ENCODE results near the gene TUT4. TPM values are rescaled to one million over a fixed set of nuclear protein-coding genes. Genes with fewer than 3 reads are reported as not detected.

Gene TUT4
- total and polyA plus RNA-seq, 2 donors (not counting 1 experiment from before 2014, with no cell fraction given), result 29.3 to 37.5 TPM

GRCh38 chr1:52571783-52572182 is 18.9 kb upstream of the TUT4 start:
- Histone ChIP-seq H3K4me3 (replicated peaks in 1 of 4; ENCODE audit: control extremely low read depth in 1 of 4, insufficient read depth in 1 of 4, low read depth in 3 of 4, low read length in 4 of 4) (no peak overlapping the region), H3K9ac (ENCODE audit: insufficient read depth, low read length) (no peak overlapping the region), H3K79me2 (ENCODE audit: control insufficient read depth, insufficient read depth, low read length) (no peaks in the 10 kb centered on the region), H3K36me3 (ENCODE audit: control insufficient read depth, insufficient read depth, low read length) (no peaks in the 10 kb centered on the region), H3K27me3 (ENCODE audit: control insufficient read depth, insufficient read depth, low read length) (peaks cover 7% of the 10 kb centered on the region), H3K4me2 (ENCODE audit: extremely low read depth, insufficient read depth, low read length) (peak overlapping the region; percentile 15), H3K4me1 (ENCODE audit: control insufficient read depth, extremely low read depth, insufficient read depth, low read length) (peaks cover 3% of the 10 kb centered on the region), H3K27ac (ENCODE audit: insufficient read depth, low read length) (no peak overlapping the region), H2AFZ (ENCODE audit: low read length) (no peak overlapping the region), H4K20me1 (ENCODE audit: control insufficient read depth, extremely low read depth, insufficient read depth, low read length) (no peaks in the 10 kb centered on the region), H3K9me3 (ENCODE audit: control insufficient read depth, insufficient read depth, low read depth, low read length) (no peaks in the 10 kb centered on the region)
- TF ChIP-seq EZH2 (IDR thresholded peaks at IDR 0.05; ENCODE audit: low read length, missing control alignments) (no peak), CTCF (conservative IDR thresholded peaks at IDR 0.05 in 1 of 2, IDR thresholded peaks at IDR 0.05 in 1 of 2; ENCODE audit: low read depth in 1 of 2, low read length in 2 of 2) (no peak)
- DNase-seq (ENCODE audit: low read depth in 2 of 2), result peak; percentile 10 to 66

- Histone ChIP-seq H3K4me2 (ENCODE audit: extremely low read depth, insufficient read depth, low read length) (no peak overlapping the region), H3K4me3 (replicated peaks in 1 of 4; ENCODE audit: control extremely low read depth in 1 of 4, insufficient read depth in 1 of 4, low read depth in 3 of 4, low read length in 4 of 4) (no peak overlapping the region), H2AFZ (ENCODE audit: low read length) (no peak overlapping the region), H3K9ac (ENCODE audit: insufficient read depth, low read length) (no peak overlapping the region), H3K4me1 (ENCODE audit: control insufficient read depth, extremely low read depth, insufficient read depth, low read length) (peaks cover 3% of the 10 kb centered on the region), H3K9me3 (ENCODE audit: control insufficient read depth, insufficient read depth, low read depth, low read length) (no peaks in the 10 kb centered on the region), H3K79me2 (ENCODE audit: control insufficient read depth, insufficient read depth, low read length) (no peaks in the 10 kb centered on the region), H4K20me1 (ENCODE audit: control insufficient read depth, extremely low read depth, insufficient read depth, low read length) (no peaks in the 10 kb centered on the region), H3K27ac (ENCODE audit: insufficient read depth, low read length) (no peak overlapping the region), H3K27me3 (ENCODE audit: control insufficient read depth, insufficient read depth, low read length) (peaks cover 7% of the 10 kb centered on the region), H3K36me3 (ENCODE audit: control insufficient read depth, insufficient read depth, low read length) (no peaks in the 10 kb centered on the region)
- TF ChIP-seq EZH2 (IDR thresholded peaks at IDR 0.05; ENCODE audit: low read length, missing control alignments), result no peak
- DNase-seq (ENCODE audit: low read depth in 2 of 2), result no peak
These were observed 16.7 kb upstream of the TUT4 start for GRCh38 chr1:52569449-52570210.

- no peak for TF ChIP-seq CTCF (conservative IDR thresholded peaks at IDR 0.05 in 1 of 2, IDR thresholded peaks at IDR 0.05 in 1 of 2; ENCODE audit: low read depth in 1 of 2, low read length in 2 of 2)
- TF ChIP-seq EZH2 (IDR thresholded peaks at IDR 0.05; ENCODE audit: low read length, missing control alignments), result no peak
- no peaks in the 10 kb centered on the region for H3K9me3 ChIP-seq (ENCODE audit: control insufficient read depth, insufficient read depth, low read depth, low read length)
- H3K9ac ChIP-seq (ENCODE audit: insufficient read depth, low read length), result no peak overlapping the region
- peak overlapping the region; percentile 59 for H3K4me2 ChIP-seq (ENCODE audit: extremely low read depth, insufficient read depth, low read length)
- no peak overlapping the region for H3K27ac ChIP-seq (ENCODE audit: insufficient read depth, low read length)
- peak overlapping the region; percentile 35 for H2AFZ ChIP-seq (ENCODE audit: low read length)
- H3K4me1 ChIP-seq (ENCODE audit: control insufficient read depth, extremely low read depth, insufficient read depth, low read length), result no peaks in the 10 kb centered on the region
- no peaks in the 10 kb centered on the region for H3K79me2 ChIP-seq (ENCODE audit: control insufficient read depth, insufficient read depth, low read length)
- H3K36me3 ChIP-seq (ENCODE audit: control insufficient read depth, insufficient read depth, low read length), result no peaks in the 10 kb centered on the region
- peaks cover 7% of the 10 kb centered on the region for H3K27me3 ChIP-seq (ENCODE audit: control insufficient read depth, insufficient read depth, low read length)
- H4K20me1 ChIP-seq (ENCODE audit: control insufficient read depth, extremely low read depth, insufficient read depth, low read length), result no peaks in the 10 kb centered on the region
- H3K4me3 ChIP-seq (replicated peaks in 1 of 4; ENCODE audit: control extremely low read depth in 1 of 4, insufficient read depth in 1 of 4, low read depth in 3 of 4, low read length in 4 of 4), result peak overlapping the region in 1 of 4 experiments; percentile 14
- peak; percentile 13 to 22 for DNase-seq (ENCODE audit: low read depth in 2 of 2)
These were observed 15.1 kb upstream of the TUT4 start for GRCh38 chr1:52567943-52568342.
